Measurements from ENCODE around the gene DAND5. TPM values are rescaled to one million over a fixed set of nuclear protein-coding genes. Genes with fewer than 3 reads are reported as not detected.

Gene DAND5
- total and polyA plus RNA-seq, 2 of the 13 experiments (the other 11 are each of a cell fraction or from before 2014, with no cell fraction given), result 0.04 TPM; not detected in 1

GRCh38 chr19:12956446-12957388 is 12.7 kb upstream of the DAND5 start, which contains the start of gene GADD45GIP1 (continued):
- TF ChIP-seq ZBTB26 (CRISPR knock-in tag; IDR thresholded peaks at IDR 0.05; ENCODE audit: borderline replicate concordance) (0 out of 2 replicates have a peak, but pooled peaks have one; percentile 54), EZH2 (conservative IDR thresholded peaks at IDR 0.05; ENCODE audit: low read depth, low read length) (no peak), MXD1 (CRISPR knock-in tag; IDR thresholded peaks at IDR 0.05) (peak; percentile 65; the same call in 1 of the 2 replicates), GLI4 (CRISPR knock-in tag; IDR thresholded peaks at IDR 0.05; ENCODE audit: borderline replicate concordance) (peak; percentile 70; the same call in 1 of the 2 replicates), ZNF367 (CRISPR knock-in tag; IDR thresholded peaks at IDR 0.05; ENCODE audit: borderline replicate concordance) (no peak), PRMT3 (CRISPR knock-in tag; IDR thresholded peaks at IDR 0.05; ENCODE audit: borderline replicate concordance, low read depth) (no peak; the same call in 1 of the 2 replicates), ASH2L (IDR thresholded peaks at IDR 0.05; ENCODE audit: insufficient read length, low read depth, low read length) (peak; percentile 80), TFDP1 (CRISPR knock-in tag; IDR thresholded peaks at IDR 0.05; ENCODE audit: borderline replicate concordance) (peak; percentile 72; the same call in 1 of the 2 replicates), ZSCAN12 (CRISPR knock-in tag; IDR thresholded peaks at IDR 0.05) (no peak), MTF2 (CRISPR knock-in tag; IDR thresholded peaks at IDR 0.05; ENCODE audit: borderline replicate concordance) (peak; percentile 67; the same call in 1 of the 2 replicates), ZNF75D (CRISPR knock-in tag; IDR thresholded peaks at IDR 0.05; ENCODE audit: borderline replicate concordance) (no peak), ZNF253 (CRISPR knock-in tag; IDR thresholded peaks at IDR 0.05; ENCODE audit: borderline replicate concordance) (peak; percentile 25; the same call in 1 of the 2 replicates), ZNF883 (CRISPR knock-in tag; IDR thresholded peaks at IDR 0.05; ENCODE audit: not compliant biosample characterization) (peak; percentile 73), ELF4 (CRISPR knock-in tag; IDR thresholded peaks at IDR 0.05; ENCODE audit: borderline replicate concordance) (no peak)
- TF ChIP-seq, protein P1, sequence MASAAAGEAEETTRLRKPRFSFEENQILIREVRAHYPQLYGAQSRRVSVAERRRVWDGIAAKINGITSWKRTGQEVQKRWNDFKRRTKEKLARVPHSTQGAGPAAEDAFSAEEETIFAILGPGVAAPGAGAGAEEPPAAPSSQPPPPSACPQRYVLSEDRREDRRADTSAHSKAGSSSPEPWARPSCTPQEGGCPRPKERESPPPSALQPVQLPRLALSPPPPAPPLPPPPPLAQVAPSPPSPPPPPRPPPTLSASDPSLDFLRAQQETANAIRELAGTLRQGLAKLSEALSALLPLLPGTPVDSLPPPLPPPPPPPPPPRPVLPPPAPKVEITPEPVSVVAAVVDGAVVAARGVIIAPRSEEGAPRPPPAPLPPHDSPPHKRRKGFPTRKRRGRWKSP (CRISPR knock-in tag; IDR thresholded peaks at IDR 0.05), result no peak; the same call in 1 of the 2 replicates
- TF ChIP-seq, protein P2, sequence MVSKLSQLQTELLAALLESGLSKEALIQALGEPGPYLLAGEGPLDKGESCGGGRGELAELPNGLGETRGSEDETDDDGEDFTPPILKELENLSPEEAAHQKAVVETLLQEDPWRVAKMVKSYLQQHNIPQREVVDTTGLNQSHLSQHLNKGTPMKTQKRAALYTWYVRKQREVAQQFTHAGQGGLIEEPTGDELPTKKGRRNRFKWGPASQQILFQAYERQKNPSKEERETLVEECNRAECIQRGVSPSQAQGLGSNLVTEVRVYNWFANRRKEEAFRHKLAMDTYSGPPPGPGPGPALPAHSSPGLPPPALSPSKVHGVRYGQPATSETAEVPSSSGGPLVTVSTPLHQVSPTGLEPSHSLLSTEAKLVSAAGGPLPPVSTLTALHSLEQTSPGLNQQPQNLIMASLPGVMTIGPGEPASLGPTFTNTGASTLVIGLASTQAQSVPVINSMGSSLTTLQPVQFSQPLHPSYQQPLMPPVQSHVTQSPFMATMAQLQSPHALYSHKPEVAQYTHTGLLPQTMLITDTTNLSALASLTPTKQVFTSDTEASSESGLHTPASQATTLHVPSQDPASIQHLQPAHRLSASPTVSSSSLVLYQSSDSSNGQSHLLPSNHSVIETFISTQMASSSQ (IDR thresholded peaks at IDR 0.05; ENCODE audit: low read depth), result no peak
- TF ChIP-seq, protein P2 (CRISPR knock-in tag; IDR thresholded peaks at IDR 0.05; ENCODE audit: borderline replicate concordance), result peak; percentile 35; the same call in 1 of the 2 replicates

Measured in HepG2 (cell line).